Measurements from ENCODE around the gene ALDH5A1. TPM values are rescaled to one million over a fixed set of nuclear protein-coding genes. Genes with fewer than 3 reads are reported as not detected.

Gene ALDH5A1
- 1 to 10 TPM; 3.2 to 6.7 (median 3.4) TPM for polyA plus RNA-seq

DNA sequence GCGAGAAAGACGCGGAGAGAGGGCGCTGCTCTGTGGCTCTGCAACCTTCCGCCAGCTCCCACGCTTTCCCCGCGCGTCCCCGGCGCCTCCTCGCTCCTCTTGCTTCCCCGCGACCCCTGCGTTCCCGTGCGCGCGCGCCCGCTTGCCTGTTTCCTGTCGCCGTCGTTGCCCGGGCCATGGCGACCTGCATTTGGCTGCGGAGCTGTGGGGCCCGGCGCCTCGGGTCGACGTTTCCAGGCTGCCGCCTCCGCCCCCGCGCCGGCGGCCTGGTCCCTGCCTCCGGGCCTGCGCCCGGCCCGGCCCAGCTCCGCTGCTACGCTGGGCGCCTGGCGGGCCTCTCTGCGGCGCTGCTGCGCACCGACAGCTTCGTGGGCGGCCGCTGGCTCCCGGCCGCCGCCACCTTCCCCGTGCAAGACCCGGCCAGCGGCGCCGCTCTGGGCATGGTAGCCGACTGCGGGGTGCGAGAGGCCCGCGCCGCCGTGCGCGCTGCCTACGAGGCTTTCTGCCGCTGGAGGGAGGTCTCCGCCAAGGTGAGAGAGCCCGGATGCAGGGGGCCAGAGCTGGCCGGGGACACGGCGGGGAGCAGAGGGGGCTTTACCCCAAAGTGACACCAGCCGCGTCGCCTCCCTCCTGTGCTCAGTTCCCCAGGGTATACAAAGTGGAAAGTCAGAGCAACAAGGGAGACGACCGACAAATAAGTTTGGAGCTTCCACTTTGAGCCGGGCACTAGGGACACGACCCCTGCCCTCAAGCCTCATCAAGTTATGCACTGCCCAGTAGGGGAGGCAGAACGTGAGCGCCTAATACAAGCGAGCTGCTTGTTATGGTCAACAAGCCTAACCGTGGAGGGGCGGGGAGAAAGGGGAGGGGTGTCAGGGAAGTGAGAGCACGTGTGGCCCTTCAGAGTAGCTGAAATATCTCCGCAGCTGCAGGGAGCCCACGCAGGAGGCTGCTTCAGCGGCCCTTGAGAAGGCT is at the start of gene ALDH5A1:
ALDH5A1 (plus strand) TSS at position 149 of the 975 bp plus-strand sequence; CDS start at position 177, 28 bp downstream.
- 1% methylated on average over 53 to 93 of the region's 93 CpGs for whole genome bisulfite sequencing, 3 donors
- H3K27ac ChIP-seq (ENCODE audit: low read depth, low read length) = no peak within 1 kb of the TSS

DNA sequence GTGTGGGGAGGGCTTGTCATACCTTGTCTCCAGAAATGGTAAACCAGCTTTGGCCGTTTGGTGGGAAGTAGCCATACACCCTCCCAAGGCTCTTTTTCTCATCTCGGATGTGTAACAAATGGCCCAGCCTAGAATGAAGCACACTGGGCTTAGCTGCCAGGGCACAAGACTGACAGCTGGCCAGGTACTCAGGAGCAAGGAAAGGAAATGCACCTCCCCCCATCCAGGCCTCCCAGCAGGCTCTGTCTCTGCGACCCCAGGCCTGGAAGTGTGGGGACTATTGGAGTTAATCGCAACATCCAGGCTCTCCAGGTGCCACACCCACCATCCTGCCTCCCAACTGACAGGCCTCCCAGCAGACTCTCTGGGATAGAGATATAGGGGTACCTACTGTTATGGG is 49.1 kb upstream of the ALDH5A1 start:
- 65 to 78% (median 71%) methylated on average over 4 of the region's 4 CpGs for WGBS, 3 donors
- no peak overlapping the region for H3K27ac ChIP-seq (ENCODE audit: low read depth, low read length)

DNA sequence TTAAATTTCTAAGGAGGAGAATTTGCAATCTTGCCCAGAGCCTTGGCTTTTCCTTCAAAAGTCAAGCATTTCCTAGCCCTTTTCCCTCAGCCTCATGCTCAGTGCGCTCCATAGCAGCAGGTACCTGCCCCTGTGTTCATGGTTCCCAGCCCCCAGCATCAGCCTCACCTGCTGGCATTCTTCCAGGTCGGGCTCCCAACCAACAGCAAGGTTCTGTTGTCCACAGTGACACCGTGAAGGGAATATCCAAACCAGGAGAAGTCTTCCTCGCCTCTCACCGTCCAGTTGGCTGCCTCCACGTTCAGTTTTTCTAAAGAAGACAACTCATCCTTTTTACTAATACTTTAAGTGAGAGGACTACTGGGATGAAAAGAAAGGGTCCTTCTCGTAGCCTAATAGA is 48.1 kb upstream of the ALDH5A1 start:
- WGBS, 3 donors = 87 to 91% (median 91%) methylated on average over 7 of the region's 7 CpGs
- no peak overlapping the region for H3K27ac ChIP-seq (ENCODE audit: low read depth, low read length)

DNA sequence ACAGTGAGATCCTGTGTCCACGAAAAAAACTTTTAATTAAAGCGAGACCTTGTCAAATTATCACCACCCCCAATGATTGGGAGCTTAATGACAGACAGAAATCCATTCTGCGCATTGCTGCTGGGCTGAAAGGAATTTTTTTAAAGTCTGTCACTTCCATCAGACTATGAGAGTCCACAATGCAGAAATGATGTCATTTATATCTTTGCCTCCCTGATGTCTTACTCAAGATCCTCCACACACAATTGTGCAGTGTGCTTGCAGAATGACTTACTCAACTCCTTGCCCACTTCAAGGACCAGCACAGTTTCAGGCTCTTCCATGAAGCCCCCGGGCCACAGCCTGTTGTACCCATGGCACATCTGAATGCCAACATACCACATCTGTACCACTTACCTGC is 46.4 kb upstream of the ALDH5A1 start:
- WGBS, 3 donors = 67 to 82% (median 68%) methylated on average over 4 of the region's 4 CpGs
- H3K27ac ChIP-seq (ENCODE audit: low read depth, low read length) = no peak overlapping the region

DNA sequence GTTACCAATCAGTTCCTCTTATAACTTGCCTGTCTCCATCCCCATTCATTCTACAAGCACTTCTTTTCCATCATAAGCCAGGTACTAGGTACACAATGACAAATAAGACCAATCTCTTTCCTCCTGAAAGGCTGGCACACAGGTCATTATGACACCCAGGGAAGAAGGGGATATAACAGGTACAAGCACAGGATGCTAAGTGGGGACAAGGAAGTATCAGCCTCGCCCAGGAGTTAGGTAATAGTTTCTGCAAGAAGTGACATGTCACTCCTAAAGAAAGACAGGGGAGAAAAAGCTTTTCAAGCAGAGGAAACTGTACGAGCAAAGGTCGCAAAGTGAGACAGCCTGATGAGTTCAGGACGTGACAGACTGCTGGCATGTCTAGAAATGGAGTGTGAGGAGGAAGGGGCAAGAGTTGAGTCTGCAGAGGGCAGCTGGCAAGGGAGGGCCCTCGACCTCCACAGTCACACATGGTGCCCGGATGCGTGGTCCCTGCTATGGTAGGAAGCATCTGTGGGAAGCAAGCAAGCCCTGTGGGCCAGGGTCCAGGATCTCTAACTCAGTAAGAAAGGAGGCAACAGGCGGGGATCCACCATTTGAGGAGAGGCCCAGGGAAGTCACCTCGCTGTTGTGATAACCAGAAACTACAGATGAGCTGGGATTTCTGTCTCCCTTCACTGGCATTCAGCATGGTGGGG is 45.8 kb upstream of the ALDH5A1 start:
- 63 to 81% (median 65%) methylated on average over 9 of the region's 9 CpGs for WGBS, 3 donors
- no peak overlapping the region for H3K27ac ChIP-seq (ENCODE audit: low read depth, low read length)

DNA sequence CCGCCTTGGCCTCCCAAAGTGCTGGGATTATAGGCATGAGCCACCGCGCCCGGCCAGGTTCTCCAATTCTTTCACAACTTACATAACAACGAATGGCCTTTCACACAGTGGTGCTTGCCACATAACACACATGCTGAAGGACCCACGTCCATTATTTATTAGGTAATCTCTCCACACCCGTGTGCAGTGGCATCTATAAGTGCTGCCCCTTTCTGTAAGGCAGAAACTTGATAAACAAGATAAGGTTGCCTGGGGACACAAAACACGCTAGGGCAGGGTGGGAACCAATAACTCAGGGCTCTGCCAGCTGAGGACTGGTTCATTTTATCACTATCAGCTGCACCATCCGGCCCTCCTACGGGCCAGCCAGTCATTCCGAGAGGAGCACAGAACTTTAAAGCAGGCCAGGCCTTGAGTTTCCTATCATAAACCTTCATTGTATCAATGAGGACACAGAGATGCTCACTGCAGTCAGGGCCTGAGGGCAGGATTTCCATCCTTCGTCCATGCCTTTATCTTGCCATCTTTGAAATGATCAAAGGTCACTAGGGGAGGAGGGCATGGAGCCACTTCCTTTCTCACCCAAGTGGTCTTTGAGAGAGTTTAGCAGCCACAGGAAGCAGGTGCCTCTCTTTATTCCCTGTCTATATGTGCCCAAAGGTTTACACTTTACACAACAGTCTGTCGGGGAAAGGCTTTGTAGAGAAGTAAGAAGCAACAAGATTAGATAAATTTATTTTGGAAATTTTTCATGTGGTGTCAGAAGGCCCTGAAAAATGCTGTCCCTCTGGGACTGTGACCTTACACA is 43.0 kb upstream of the ALDH5A1 start:
- H3K27ac ChIP-seq (ENCODE audit: low read depth, low read length) = no peak overlapping the region
- WGBS, 3 donors = 71 to 73% (median 71%) methylated on average over 13 of the region's 13 CpGs

DNA sequence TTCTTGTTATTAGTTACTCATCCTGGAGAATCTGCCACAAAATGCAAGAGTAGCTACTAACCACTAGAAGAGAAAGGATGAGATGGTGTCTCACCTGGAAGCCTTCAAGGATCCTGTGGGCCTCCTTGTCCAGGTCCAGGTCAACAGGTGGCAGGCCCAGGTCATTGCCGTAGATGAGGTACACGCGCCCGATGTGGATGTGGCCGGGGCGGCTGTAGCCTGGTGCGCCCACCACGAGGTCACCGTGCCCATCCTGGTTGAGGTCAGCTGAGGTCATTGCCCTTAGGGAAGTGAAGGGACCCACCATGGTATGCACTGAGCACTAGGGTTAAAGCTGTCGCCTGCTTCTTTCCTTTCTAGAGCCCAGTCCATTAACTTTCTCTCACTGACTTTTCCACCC is 40.8 kb upstream of the ALDH5A1 start:
- WGBS, 3 donors = 94 to 96% (median 95%) methylated on average over 10 of the region's 10 CpGs
- no peak overlapping the region for H3K27ac ChIP-seq (ENCODE audit: low read depth, low read length)

DNA sequence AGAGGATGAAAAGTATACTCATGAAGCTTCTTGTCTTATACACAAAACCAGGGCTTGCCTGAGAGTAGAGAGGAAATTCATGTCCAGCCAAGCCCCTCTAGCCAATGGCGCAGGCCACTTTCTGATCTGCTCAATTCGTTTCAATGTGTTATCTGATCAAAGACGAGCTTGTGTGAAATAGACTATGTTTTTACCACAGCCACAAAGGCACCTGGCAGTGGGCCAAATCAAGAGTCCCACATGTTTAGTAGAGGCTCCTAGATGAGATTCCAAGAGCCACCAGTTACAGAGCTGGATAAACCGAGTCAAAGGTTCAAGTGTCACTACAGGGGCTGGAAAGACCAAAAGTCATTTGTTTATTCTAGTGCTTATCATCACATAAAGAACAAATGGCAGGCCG is 40.3 kb upstream of the ALDH5A1 start:
- no peak overlapping the region for H3K27ac ChIP-seq (ENCODE audit: low read depth, low read length)
- WGBS, 3 donors = 84 to 89% (median 89%) methylated on average over 5 of the region's 5 CpGs

DNA sequence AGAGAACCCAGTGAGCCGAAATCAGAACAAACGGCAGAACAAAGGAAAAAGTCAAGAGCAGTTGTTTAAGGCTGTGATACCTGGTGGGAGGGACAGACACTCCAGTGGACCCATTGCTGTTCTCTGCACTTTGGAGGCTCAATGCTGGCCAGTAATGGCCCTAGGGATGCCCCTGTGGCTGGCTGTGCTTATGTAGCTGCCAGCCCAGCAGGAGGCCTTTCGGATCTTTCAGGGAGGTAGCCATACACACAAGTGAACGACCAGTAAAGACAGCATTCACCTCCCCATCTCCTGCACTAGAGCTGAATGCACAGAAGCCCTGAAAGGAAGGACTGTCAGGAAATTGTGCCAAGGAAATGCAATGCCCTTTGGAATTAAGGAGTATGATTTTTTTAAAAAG is 39.7 kb upstream of the ALDH5A1 start:
- H3K27ac ChIP-seq (ENCODE audit: low read depth, low read length) = no peak overlapping the region
- 92 to 93% (median 93%) methylated on average over 4 of the region's 4 CpGs for whole genome bisulfite sequencing, 3 donors

DNA sequence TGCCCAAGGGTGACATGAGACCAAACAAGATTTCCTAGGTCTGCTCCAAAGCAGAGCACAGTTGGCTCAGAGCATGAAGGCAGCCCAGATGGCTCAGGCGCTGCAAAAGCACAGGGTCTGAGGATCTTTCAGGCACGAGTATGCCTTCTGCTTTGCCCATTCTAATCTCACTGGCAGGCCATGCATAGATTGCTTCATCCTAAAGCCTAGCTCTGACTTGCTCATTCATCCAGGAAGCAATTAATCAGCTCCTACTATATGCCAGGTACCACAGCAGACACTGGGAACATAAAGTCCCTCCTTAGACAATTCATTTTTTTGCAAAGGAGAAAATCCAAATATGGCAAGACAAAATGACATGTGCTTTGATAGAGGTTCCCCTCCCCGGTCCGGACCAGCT is 36.6 kb upstream of the ALDH5A1 start:
- WGBS, 3 donors = 41 to 63% (median 47%) methylated on average over 4 of the region's 4 CpGs
- H3K27ac ChIP-seq (ENCODE audit: low read depth, low read length) = no peak overlapping the region

DNA sequence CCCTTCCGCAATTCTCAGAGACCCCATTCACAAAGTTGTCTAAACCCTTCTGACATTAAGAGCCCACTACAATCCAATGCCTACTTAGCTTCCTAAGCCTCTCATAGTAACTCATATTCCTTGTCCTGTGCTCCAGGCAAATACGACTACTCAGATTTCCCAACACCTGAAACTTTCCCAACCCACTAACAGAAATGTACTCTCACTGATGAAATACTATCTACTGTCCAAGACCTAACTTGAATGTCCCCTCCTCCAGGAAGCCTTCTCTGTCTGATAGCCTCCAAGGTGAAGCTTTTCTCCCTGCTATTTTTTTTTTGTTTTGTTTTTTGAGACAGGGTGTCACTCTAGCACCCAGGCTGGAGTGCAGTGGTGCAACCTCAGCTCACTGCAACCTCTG is 35.8 kb upstream of the ALDH5A1 start:
- no peak overlapping the region for H3K27ac ChIP-seq (ENCODE audit: low read depth, low read length)
- 73 to 88% (median 76%) methylated on average over 2 of the region's 2 CpGs for WGBS, 3 donors

DNA sequence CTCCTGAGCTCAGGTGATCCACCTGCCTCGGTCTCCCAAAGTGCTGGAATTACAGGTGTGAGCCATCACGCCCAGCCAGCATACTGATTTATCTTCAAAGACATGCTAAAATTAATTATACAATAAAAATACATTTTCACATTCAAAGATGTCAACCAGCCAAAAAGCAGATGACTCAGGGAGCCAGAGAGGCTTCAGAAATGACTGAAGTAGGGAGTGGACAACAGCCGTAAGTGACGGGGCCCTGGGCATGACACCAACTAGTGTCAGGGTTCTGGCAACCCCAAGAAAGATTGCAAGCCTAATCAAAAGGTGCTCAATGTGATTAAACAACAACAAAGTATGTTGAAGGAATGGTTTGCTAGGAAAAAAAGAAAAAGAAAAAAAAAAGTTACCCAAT is 33.8 kb upstream of the ALDH5A1 start:
- WGBS, 3 donors = 84% methylated on average over 4 of the region's 4 CpGs
- no peak overlapping the region for H3K27ac ChIP-seq (ENCODE audit: low read depth, low read length)

DNA sequence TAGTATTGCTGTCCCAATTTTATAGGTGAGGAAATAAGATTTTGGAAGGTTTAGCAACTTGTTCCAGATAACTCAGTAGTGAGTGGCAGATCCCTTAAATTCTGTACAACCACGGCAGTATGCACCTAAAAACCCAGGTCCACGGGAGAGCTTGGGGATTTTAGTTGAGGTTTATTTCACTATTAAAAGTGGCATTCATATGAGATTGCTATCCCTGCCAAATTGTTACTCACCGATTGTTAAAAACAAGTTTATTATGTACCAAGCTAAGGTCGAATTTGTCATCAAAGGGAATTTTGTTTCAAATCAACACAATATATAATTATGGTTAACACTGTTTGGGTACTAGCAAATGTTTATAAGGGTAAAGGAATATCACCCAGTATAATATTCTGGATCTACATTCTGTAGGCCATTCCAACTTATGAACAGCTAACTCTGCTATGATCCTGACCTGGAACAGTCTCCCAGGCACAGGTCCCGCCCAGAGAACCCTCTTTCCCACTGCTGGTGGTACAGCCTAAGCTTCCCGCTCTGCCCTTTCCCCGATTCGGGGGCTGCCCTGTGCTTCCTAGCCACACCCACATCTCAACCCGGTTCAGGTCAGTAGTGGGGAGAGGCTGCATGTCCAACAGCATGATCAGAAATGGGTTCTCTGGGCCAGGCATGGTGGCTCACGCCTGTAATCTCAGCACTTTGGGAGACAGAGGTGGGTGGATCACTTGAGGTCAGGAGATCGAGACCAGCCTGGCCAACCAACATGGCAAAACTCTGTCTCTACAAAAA is 30.3 kb upstream of the ALDH5A1 start:
- WGBS, 3 donors = 89 to 90% (median 89%) methylated on average over 11 of the region's 11 CpGs
- H3K27ac ChIP-seq (ENCODE audit: low read depth, low read length) = no peak overlapping the region

DNA sequence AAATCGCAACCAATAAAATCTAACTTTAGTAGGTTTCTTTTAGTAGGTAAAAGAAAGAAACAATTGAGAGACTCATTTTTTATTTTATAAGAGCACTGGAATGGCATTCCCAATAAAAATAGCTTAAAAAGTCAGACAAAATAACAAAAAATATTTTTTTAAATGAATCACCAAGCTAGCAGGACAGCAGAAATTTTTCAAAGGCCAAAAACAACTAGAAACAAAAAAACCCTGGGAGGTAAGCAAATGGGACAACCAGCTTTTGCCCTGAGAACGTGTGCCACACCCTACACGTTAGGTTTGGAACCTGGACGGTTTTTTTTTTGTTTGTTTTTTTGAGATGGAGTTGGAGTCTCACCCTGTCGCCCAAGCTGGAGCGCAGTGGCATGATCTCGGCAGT is 25.0 kb upstream of the ALDH5A1 start:
- 89 to 94% (median 94%) methylated on average over 7 of the region's 7 CpGs for WGBS, 3 donors
- no peak overlapping the region for H3K27ac ChIP-seq (ENCODE audit: low read depth, low read length)

DNA sequence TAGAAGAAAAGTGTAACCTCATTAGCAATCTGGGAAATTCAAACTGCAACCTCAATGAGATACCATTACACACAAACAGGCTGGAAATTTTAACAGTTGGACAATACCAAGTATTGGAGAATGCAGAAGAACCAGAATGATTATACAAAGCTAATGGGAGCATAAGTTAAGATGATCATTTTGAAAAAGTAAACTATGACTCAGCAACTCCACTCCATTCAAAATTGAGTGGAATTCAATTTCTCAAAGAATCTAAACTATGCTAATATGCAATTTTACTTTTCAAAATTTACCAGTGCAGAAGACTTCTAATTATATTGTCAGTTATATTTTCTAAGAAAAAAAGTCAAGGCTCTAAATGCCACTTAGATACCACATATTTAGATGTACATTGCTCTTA is 22.6 kb upstream of the ALDH5A1 start:
- no peak overlapping the region for H3K27ac ChIP-seq (ENCODE audit: low read depth, low read length)

DNA sequence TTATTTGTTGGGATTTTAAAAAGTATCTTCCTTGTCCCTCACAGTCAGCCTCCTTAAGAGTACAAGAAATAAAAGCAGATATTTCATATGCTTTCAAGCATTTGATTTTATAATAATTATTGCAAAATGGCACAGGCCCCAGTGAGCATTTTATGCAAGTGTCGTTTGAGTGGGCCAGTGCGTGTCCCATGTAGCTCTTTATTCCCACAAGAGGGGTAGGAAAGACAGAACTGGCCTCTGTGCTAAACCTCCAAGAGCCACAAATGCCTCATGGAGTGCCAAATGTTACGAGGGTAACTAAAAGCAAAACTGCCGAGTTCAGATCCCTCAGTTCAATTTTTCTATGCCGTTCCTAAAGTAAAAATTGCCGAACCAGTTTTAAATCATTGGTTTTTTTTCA is 18.1 kb upstream of the ALDH5A1 start:
- H3K27ac ChIP-seq (ENCODE audit: low read depth, low read length) = no peak overlapping the region
- 85 to 94% (median 87%) methylated on average over 6 of the region's 6 CpGs for WGBS, 3 donors

DNA sequence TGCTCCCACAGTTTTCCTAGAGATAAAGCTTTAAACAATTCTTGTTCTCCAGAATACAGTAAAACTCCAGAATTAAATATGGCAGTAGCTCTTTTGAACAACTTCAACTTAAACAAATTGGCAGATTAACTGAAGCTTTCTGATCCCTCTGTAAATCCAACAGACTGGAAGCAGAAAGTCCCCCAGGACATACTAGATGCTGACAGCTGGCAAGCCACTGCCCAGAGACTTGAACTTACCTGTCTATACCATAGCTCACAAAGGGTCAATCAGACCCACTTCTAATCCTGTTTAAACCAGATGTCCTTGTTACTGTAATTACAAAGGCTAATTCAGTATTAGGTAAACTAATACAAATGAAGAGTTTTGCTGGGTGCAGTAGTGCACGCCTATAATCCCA is 17.7 kb upstream of the ALDH5A1 start:
- no peak overlapping the region for H3K27ac ChIP-seq (ENCODE audit: low read depth, low read length)
- 94 to 100% (median 97%) methylated on average over 1 of the region's 1 CpG for WGBS, 3 donors

DNA sequence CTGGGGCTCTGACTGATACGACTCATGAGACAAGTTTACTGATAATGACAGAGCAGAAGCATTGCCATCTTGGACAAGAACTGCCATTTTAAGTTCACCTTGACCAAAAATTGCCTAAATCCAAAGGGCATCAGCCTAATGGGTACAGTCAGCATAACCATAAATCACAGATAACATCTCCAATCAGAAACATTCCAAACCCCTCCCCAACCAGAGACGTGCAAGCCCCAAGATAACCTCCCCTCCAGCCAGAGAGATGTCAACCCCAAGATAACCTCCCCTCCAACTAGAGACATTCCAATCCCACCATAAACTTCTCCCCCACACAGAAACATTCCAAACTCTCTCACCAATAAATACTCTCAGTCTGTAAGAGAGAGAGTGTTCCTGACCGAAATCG is 15.9 kb upstream of the ALDH5A1 start:
- 70 to 76% (median 71%) methylated on average over 4 of the region's 4 CpGs for WGBS, 3 donors
- H3K27ac ChIP-seq (ENCODE audit: low read depth, low read length) = no peak overlapping the region
